ENCODE results near the gene ZMPSTE24. TPM values are rescaled to one million over a fixed set of nuclear protein-coding genes. Genes with fewer than 3 reads are reported as not detected.

Gene ZMPSTE24
- total RNA-seq, 1 donor from 2014 or later: 34.1 TPM

DNA sequence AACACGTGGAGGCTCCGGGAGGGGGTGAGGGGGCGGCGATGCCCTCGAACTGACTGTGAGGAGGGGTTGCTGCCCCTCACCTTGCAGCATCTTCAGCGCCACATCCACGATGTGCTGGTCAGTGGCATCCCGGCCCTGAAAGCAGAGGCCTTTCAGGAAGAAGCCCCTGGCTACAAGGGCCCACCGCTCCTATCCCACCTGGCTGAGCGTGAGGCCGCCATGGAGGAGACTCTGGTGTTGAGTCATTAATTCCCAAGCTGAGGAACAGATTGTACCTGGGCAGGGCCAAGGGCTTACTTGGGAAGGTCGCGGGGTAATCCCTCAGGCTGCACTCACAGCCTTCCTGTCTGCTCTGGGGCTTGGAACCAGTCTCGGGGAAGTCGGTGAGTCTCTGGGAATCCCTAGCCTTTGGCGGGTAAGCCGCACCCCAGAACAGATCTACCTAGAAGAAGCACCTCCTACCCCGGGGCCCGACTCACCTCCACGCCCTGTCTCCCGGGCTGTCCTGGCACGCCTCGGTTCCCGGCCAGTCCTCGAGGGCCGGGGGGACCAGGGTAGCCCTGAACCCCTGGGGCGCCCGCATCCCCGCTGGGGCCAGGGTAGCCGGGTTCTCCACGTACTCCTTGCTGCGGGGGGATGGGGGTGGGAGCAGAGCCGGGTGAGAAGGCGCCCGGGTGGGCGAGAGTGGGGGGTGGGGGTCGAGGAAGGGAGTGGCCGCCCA is 45.2 kb downstream of the ZMPSTE24 start:
- no peak overlapping the region for H3K27ac Mint-ChIP-seq
- H3K4me1 Mint-ChIP-seq (ENCODE audit: unreplicated experiment): no peaks in the 10 kb centered on the region
- H3K27me3 Mint-ChIP-seq: no peaks in the 10 kb centered on the region
- DNase-seq (ENCODE audit: extremely low spot score, unreplicated experiment): no peak
- no peak overlapping the region for H3K4me3 Mint-ChIP-seq
- H3K36me3 Mint-ChIP-seq: no peaks in the 10 kb centered on the region
- H3K9me3 Mint-ChIP-seq: no peaks in the 10 kb centered on the region
- TF ChIP-seq, protein P1, sequence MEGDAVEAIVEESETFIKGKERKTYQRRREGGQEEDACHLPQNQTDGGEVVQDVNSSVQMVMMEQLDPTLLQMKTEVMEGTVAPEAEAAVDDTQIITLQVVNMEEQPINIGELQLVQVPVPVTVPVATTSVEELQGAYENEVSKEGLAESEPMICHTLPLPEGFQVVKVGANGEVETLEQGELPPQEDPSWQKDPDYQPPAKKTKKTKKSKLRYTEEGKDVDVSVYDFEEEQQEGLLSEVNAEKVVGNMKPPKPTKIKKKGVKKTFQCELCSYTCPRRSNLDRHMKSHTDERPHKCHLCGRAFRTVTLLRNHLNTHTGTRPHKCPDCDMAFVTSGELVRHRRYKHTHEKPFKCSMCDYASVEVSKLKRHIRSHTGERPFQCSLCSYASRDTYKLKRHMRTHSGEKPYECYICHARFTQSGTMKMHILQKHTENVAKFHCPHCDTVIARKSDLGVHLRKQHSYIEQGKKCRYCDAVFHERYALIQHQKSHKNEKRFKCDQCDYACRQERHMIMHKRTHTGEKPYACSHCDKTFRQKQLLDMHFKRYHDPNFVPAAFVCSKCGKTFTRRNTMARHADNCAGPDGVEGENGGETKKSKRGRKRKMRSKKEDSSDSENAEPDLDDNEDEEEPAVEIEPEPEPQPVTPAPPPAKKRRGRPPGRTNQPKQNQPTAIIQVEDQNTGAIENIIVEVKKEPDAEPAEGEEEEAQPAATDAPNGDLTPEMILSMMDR (conservative IDR thresholded peaks at IDR 0.05): no peak

DNA sequence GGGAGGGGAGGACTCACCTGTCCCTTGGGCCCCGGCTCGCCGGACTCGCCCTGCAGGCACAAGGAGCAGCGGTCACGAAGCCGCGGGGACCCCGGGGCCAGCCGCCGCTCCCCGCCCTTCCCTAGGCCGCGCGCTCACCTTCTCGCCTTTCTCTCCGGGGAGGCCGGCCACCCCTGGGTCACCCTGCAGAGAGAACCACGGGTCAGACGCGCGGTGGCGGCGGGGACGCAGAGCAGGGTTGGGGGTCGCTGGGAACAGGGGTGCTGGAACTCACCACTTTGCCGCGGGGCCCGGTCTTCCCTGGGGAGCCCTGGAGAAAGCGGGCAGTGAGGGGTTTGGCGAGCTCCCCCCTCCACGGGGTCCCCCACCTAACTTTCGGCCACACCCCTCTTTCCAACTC is 45.8 kb downstream of the ZMPSTE24 start:
- TF ChIP-seq, protein P1 (conservative IDR thresholded peaks at IDR 0.05): no peak
- Mint-ChIP-seq H3K36me3 (no peaks in the 10 kb centered on the region), H3K4me3 (no peak overlapping the region), H3K9me3 (no peaks in the 10 kb centered on the region), H3K27me3 (no peaks in the 10 kb centered on the region), H3K4me1 (ENCODE audit: unreplicated experiment) (no peaks in the 10 kb centered on the region), H3K27ac (no peak overlapping the region)
- no peak for DNase-seq (ENCODE audit: extremely low spot score, unreplicated experiment)

DNA sequence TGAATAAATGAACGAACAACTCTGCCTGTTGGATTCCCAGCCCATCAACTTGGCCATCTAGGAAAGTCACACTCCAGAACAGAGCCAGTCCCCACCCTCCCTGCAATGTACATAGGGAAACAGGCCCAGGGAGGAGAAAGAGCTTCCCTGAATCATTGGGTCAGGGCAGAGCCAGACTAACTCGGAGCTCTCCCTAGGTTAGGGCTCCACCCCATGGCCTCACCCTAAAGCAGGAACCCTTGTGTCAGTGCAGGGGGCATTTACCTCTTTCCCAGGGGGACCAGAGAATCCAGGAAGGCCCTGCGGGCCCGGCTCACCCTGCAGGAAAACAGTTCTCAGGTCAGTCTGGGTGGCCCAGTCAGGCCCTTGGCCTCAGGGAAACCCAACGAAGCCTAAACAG is 47.4 kb downstream of the ZMPSTE24 start:
- no peaks in the 10 kb centered on the region for H3K9me3 Mint-ChIP-seq
- no peak for DNase-seq (ENCODE audit: extremely low spot score, unreplicated experiment)
- H3K27me3 Mint-ChIP-seq: no peaks in the 10 kb centered on the region
- no peaks in the 10 kb centered on the region for H3K36me3 Mint-ChIP-seq
- no peaks in the 10 kb centered on the region for H3K4me1 Mint-ChIP-seq (ENCODE audit: unreplicated experiment)
- H3K27ac Mint-ChIP-seq: no peak overlapping the region
- TF ChIP-seq, protein P1 (conservative IDR thresholded peaks at IDR 0.05): no peak
- H3K4me3 Mint-ChIP-seq: no peak overlapping the region

DNA sequence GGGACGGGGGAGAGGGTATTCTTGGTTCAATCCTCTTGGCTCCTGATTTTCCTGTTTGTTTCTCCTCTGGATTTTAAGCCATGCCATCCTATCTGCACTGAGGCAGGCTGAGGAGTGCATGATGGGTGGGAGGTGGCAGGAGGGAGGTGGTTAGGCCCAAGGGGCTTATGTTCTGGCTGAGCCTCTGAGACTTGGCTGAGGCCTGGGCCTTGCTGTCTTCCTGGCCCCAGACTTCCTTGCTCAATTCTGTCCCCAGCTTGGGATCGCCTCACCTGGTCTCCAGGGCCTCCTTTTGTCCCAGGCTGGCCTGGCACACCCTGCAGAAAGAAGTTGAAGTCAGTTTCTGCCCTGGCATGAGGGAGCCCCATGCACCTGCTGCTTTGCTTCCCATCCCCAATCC is 47.8 kb downstream of the ZMPSTE24 start:
- no peaks in the 10 kb centered on the region for H3K4me1 Mint-ChIP-seq (ENCODE audit: unreplicated experiment)
- H3K27ac Mint-ChIP-seq: no peak overlapping the region
- H3K36me3 Mint-ChIP-seq: no peaks in the 10 kb centered on the region
- H3K9me3 Mint-ChIP-seq: no peaks in the 10 kb centered on the region
- H3K27me3 Mint-ChIP-seq: no peaks in the 10 kb centered on the region
- no peak overlapping the region for H3K4me3 Mint-ChIP-seq
- no peak for DNase-seq (ENCODE audit: extremely low spot score, unreplicated experiment)
- TF ChIP-seq, protein P1 (conservative IDR thresholded peaks at IDR 0.05): no peak

DNA sequence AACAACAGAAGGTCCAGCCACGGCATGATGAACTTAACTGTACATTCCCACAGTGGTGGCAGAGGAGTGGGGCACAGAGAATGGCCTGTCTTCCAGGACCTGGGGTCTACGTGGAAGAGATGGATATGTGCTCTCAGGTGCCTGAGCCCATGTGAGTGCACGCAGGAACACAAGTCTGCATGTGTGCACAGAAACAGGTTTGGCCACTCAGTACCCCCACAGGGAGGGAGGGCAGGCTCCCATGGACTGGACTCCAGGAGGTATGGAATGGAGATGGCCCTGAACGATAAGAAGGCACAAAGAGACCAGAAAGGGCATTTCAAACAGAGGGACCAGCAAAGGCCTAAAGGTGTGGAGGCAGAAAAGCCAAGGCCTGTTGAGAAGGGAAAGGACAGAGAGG is 48.3 kb downstream of the ZMPSTE24 start:
- no peak for DNase-seq (ENCODE audit: extremely low spot score, unreplicated experiment)
- Mint-ChIP-seq H3K36me3 (no peaks in the 10 kb centered on the region), H3K27ac (no peak overlapping the region), H3K27me3 (no peaks in the 10 kb centered on the region), H3K4me3 (no peak overlapping the region), H3K4me1 (ENCODE audit: unreplicated experiment) (no peaks in the 10 kb centered on the region), H3K9me3 (no peaks in the 10 kb centered on the region)
- TF ChIP-seq, protein P1 (conservative IDR thresholded peaks at IDR 0.05): no peak
